ENCODE results near the gene CLMN. TPM values are rescaled to one million over a fixed set of nuclear protein-coding genes. Genes with fewer than 3 reads are reported as not detected.
A peak's percentile ranks its signal among the peaks of the same experiment; 100 is the strongest.

Gene CLMN
- total and polyA plus RNA-seq, 10 of the 15 experiments (the other 5 are each of a cell fraction or from before 2014, with no cell fraction given), result 7.8 to 49.3 (median 18.5) TPM

DNA sequence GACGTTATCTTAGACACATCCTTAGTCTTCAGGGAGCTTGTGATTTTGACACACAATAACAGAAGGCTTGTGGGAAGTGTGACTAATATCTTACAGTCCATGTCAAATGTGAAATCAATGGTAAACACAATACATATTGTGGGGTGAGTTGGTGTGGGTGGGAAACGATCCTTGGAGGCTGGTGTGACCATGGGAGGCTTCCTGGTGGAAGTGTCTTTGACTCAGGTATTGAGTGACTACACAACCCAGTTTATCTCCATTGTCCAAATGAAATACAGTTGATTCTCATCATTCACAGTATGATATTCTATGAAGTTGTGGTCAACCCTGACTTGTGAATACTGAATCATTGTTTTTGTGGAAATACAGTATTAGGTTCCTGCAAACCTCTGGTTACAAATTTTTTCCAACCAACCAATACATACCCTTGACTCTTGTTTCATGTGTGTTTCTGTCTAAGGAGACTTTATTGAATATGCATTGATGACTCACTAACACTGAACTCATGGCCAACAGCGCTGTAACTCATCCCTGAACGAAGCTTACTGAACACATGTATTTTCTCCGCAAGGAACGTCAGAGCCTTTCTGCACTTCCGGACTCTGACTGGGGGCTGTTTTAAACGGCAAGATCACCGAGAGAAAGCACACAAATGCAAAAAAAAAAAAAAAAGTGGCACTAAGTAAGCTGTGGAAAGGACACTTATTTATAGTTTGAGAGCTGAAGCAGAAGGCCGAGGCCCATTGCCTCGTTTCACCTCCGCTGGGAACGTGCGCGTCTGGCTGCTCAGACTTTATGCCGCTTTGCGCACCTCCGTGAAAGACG, 59.0 kb downstream of the CLMN start (continued):
- TF ChIP-seq, protein P1, sequence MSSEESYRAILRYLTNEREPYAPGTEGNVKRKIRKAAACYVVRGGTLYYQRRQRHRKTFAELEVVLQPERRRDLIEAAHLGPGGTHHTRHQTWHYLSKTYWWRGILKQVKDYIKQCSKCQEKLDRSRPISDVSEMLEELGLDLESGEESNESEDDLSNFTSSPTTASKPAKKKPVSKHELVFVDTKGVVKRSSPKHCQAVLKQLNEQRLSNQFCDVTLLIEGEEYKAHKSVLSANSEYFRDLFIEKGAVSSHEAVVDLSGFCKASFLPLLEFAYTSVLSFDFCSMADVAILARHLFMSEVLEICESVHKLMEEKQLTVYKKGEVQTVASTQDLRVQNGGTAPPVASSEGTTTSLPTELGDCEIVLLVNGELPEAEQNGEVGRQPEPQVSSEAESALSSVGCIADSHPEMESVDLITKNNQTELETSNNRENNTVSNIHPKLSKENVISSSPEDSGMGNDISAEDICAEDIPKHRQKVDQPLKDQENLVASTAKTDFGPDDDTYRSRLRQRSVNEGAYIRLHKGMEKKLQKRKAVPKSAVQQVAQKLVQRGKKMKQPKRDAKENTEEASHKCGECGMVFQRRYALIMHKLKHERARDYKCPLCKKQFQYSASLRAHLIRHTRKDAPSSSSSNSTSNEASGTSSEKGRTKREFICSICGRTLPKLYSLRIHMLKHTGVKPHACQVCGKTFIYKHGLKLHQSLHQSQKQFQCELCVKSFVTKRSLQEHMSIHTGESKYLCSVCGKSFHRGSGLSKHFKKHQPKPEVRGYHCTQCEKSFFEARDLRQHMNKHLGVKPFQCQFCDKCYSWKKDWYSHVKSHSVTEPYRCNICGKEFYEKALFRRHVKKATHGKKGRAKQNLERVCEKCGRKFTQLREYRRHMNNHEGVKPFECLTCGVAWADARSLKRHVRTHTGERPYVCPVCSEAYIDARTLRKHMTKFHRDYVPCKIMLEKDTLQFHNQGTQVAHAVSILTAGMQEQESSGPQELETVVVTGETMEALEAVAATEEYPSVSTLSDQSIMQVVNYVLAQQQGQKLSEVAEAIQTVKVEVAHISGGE (CRISPR knock-in tag; IDR thresholded peaks at IDR 0.05), result no peak
- TF ChIP-seq, protein P2, sequence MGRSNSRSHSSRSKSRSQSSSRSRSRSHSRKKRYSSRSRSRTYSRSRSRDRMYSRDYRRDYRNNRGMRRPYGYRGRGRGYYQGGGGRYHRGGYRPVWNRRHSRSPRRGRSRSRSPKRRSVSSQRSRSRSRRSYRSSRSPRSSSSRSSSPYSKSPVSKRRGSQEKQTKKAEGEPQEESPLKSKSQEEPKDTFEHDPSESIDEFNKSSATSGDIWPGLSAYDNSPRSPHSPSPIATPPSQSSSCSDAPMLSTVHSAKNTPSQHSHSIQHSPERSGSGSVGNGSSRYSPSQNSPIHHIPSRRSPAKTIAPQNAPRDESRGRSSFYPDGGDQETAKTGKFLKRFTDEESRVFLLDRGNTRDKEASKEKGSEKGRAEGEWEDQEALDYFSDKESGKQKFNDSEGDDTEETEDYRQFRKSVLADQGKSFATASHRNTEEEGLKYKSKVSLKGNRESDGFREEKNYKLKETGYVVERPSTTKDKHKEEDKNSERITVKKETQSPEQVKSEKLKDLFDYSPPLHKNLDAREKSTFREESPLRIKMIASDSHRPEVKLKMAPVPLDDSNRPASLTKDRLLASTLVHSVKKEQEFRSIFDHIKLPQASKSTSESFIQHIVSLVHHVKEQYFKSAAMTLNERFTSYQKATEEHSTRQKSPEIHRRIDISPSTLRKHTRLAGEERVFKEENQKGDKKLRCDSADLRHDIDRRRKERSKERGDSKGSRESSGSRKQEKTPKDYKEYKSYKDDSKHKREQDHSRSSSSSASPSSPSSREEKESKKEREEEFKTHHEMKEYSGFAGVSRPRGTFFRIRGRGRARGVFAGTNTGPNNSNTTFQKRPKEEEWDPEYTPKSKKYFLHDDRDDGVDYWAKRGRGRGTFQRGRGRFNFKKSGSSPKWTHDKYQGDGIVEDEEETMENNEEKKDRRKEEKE (IDR thresholded peaks at IDR 0.05), result no peak
- TF ChIP-seq NFIC (IDR thresholded peaks at IDR 0.05; ENCODE audit: low read depth, low read length) (peak; percentile 83), POLR2A (IDR thresholded peaks at IDR 0.05; ENCODE audit: low read depth, low read length) (no peak), FOXK2 (IDR thresholded peaks at IDR 0.05) (no peak), ZNF217 (IDR thresholded peaks at IDR 0.05) (no peak), POLR2AphosphoS2 (IDR thresholded peaks at IDR 0.05; ENCODE audit: low read depth, low read length) (no peak), SMAD1 (IDR thresholded peaks at IDR 0.05; ENCODE audit: low read depth, partially characterized antibody) (no peak), EZH2 (IDR thresholded peaks at IDR 0.05; ENCODE audit: borderline replicate concordance, control insufficient read depth, low read depth, low read length) (no peak), ZSCAN29 (IDR thresholded peaks at IDR 0.05) (no peak), KAT2A (conservative IDR thresholded peaks at IDR 0.05; ENCODE audit: control insufficient read depth, low read depth, low read length) (no peak)
- TF ChIP-seq, protein P3, sequence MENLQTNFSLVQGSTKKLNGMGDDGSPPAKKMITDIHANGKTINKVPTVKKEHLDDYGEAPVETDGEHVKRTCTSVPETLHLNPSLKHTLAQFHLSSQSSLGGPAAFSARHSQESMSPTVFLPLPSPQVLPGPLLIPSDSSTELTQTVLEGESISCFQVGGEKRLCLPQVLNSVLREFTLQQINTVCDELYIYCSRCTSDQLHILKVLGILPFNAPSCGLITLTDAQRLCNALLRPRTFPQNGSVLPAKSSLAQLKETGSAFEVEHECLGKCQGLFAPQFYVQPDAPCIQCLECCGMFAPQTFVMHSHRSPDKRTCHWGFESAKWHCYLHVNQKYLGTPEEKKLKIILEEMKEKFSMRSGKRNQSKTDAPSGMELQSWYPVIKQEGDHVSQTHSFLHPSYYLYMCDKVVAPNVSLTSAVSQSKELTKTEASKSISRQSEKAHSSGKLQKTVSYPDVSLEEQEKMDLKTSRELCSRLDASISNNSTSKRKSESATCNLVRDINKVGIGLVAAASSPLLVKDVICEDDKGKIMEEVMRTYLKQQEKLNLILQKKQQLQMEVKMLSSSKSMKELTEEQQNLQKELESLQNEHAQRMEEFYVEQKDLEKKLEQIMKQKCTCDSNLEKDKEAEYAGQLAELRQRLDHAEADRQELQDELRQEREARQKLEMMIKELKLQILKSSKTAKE (IDR thresholded peaks at IDR 0.05; ENCODE audit: low read depth, poor library complexity, severe bottlenecking), result no peak
- TF ChIP-seq, protein P4, sequence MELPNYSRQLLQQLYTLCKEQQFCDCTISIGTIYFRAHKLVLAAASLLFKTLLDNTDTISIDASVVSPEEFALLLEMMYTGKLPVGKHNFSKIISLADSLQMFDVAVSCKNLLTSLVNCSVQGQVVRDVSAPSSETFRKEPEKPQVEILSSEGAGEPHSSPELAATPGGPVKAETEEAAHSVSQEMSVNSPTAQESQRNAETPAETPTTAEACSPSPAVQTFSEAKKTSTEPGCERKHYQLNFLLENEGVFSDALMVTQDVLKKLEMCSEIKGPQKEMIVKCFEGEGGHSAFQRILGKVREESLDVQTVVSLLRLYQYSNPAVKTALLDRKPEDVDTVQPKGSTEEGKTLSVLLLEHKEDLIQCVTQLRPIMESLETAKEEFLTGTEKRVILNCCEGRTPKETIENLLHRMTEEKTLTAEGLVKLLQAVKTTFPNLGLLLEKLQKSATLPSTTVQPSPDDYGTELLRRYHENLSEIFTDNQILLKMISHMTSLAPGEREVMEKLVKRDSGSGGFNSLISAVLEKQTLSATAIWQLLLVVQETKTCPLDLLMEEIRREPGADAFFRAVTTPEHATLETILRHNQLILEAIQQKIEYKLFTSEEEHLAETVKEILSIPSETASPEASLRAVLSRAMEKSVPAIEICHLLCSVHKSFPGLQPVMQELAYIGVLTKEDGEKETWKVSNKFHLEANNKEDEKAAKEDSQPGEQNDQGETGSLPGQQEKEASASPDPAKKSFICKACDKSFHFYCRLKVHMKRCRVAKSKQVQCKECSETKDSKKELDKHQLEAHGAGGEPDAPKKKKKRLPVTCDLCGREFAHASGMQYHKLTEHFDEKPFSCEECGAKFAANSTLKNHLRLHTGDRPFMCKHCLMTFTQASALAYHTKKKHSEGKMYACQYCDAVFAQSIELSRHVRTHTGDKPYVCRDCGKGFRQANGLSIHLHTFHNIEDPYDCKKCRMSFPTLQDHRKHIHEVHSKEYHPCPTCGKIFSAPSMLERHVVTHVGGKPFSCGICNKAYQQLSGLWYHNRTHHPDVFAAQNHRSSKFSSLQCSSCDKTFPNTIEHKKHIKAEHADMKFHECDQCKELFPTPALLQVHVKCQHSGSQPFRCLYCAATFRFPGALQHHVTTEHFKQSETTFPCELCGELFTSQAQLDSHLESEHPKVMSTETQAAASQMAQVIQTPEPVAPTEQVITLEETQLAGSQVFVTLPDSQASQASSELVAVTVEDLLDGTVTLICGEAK (IDR thresholded peaks at IDR 0.05; ENCODE audit: borderline replicate concordance), result no peak
- TF ChIP-seq, protein P5, sequence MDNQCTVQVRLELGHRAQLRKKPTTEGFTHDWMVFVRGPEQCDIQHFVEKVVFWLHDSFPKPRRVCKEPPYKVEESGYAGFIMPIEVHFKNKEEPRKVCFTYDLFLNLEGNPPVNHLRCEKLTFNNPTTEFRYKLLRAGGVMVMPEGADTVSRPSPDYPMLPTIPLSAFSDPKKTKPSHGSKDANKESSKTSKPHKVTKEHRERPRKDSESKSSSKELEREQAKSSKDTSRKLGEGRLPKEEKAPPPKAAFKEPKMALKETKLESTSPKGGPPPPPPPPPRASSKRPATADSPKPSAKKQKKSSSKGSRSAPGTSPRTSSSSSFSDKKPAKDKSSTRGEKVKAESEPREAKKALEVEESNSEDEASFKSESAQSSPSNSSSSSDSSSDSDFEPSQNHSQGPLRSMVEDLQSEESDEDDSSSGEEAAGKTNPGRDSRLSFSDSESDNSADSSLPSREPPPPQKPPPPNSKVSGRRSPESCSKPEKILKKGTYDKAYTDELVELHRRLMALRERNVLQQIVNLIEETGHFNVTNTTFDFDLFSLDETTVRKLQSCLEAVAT (IDR thresholded peaks at IDR 0.05), result no peak

Measured in GM12878 (cell line).